ENCODE results near the gene ABCA5.

ABCA5 gene

GRCh38 chr17:69361156-69361555 lies 34.2 kb upstream of the ABCA5 start:
- in situ Hi-C loops (cut with HindIII; ENCODE audit: low sequenced_read_pairs): no loop called here
- no peak for DNase-seq (ENCODE audit: low read depth, low spot score)
- TF ChIP-seq CTCF (IDR thresholded peaks at IDR 0.05; ENCODE audit: low read depth, low read length): no peak
- H3K4me3 ChIP-seq (ENCODE audit: low read depth, low read length): no peak overlapping the region

GRCh38 chr17:69358688-69359596 lies 32.0 kb upstream of the ABCA5 start:
- no peak overlapping the region for H3K4me3 ChIP-seq (ENCODE audit: low read depth, low read length)
- in situ Hi-C loops (cut with HindIII; ENCODE audit: low sequenced_read_pairs): no loop called here
- peak; percentile 31 for TF ChIP-seq CTCF (IDR thresholded peaks at IDR 0.05; ENCODE audit: low read depth, low read length)
- no peak for DNase-seq (ENCODE audit: low read depth, low spot score)

GRCh38 chr17:69357701-69358100 lies 30.8 kb upstream of the ABCA5 start:
- in situ Hi-C loops (cut with HindIII; ENCODE audit: low sequenced_read_pairs): no loop called here
- TF ChIP-seq CTCF (IDR thresholded peaks at IDR 0.05; ENCODE audit: low read depth, low read length): no peak
- no peak for DNase-seq (ENCODE audit: low read depth, low spot score)
- no peak overlapping the region for H3K4me3 ChIP-seq (ENCODE audit: low read depth, low read length)

GRCh38 chr17:69356625-69357024 lies 29.7 kb upstream of the ABCA5 start:
- H3K4me3 ChIP-seq (ENCODE audit: low read depth, low read length): no peak overlapping the region
- TF ChIP-seq CTCF (IDR thresholded peaks at IDR 0.05; ENCODE audit: low read depth, low read length): no peak
- DNase-seq (ENCODE audit: low read depth, low spot score): no peak
- in situ Hi-C loops (cut with HindIII; ENCODE audit: low sequenced_read_pairs): no loop called here

GRCh38 chr17:69350911-69351310 lies 24.0 kb upstream of the ABCA5 start:
- H3K4me3 ChIP-seq (ENCODE audit: low read depth, low read length): no peak overlapping the region
- TF ChIP-seq CTCF (IDR thresholded peaks at IDR 0.05; ENCODE audit: low read depth, low read length): no peak
- in situ Hi-C loops (cut with HindIII; ENCODE audit: low sequenced_read_pairs): no loop called here
- DNase-seq (ENCODE audit: low read depth, low spot score): no peak

GRCh38 chr17:69348429-69348828 lies 21.5 kb upstream of the ABCA5 start:
- no peak for DNase-seq (ENCODE audit: low read depth, low spot score)
- TF ChIP-seq CTCF (IDR thresholded peaks at IDR 0.05; ENCODE audit: low read depth, low read length): no peak
- H3K4me3 ChIP-seq (ENCODE audit: low read depth, low read length): no peak overlapping the region
- in situ Hi-C loops (cut with HindIII; ENCODE audit: low sequenced_read_pairs): no loop called here
